Karpas-422 (cell line): ENCODE measurements around the gene DNAJB4. TPM values are rescaled to one million over a fixed set of nuclear protein-coding genes. Genes with fewer than 3 reads are reported as not detected.
"Not testable (repeated sequence)": the region's sequence is repeated elsewhere in the genome, so short reads cannot be mapped to it uniquely, and the experiment has no call there.

Experiments
- DNase-seq: peaks from one replicate; pipeline ENCODE4 v3.0.0-alpha.2; 2015
- H2AFZ ChIP-seq: fragments of 200-600 bp; sonication (generic); 2 replicates; pipeline ENCODE4 v1.6.1; 2014; ENCODE audit warnings: antibody characterized with exemption, low read length, mixed read lengths
- H3K27ac ChIP-seq: fragments of 200-600 bp; sonication (generic); 2 replicates; pipeline ENCODE4 v1.5.1; 2014; ENCODE audit warnings: mild to moderate bottlenecking, low read length, moderate library complexity
- H3K27me3 ChIP-seq: fragments of 200-600 bp; sonication (generic); 2 replicates; pipeline ENCODE4 v1.6.1; 2014; ENCODE audit warnings: low read length, mixed read lengths
- H3K36me3 ChIP-seq: fragments of 200-600 bp; sonication (generic); 2 replicates; pipeline ENCODE4 v1.6.1; 2014; ENCODE audit warnings: low read length, mixed read lengths; ENCODE audit not compliant: insufficient read depth
- H3K4me1 ChIP-seq: fragments of 200-600 bp; sonication (generic); 2 replicates; pipeline ENCODE4 v1.6.1; 2014; ENCODE audit warnings: mild to moderate bottlenecking, low read length, mixed read lengths
- H3K4me2 ChIP-seq: fragments of 200-600 bp; sonication (generic); 2 replicates; pipeline ENCODE4 v1.6.1; 2014; ENCODE audit warnings: low read length, low read depth, mild to moderate bottlenecking; ENCODE audit not compliant: poor library complexity, severe bottlenecking
- H3K4me3 ChIP-seq: fragments of 200-600 bp; sonication (generic); 2 replicates; pipeline ENCODE4 v1.5.1; 2014; ENCODE audit warnings: mild to moderate bottlenecking, antibody characterized with exemption, low read length, mixed read lengths
- H3K79me2 ChIP-seq: fragments of 200-600 bp; sonication (generic); 2 replicates; pipeline ENCODE4 v1.6.1; 2014; ENCODE audit warnings: mild to moderate bottlenecking, low read length, mixed read lengths
- H3K9ac ChIP-seq: fragments of 200-600 bp; sonication (generic); 2 replicates; pipeline ENCODE4 v1.6.0; 2014; ENCODE audit warnings: low read length
- H3K9me2 ChIP-seq: fragments of 200-600 bp; sonication (generic), shearing (Covaris generic); replicated peaks from 2 replicates; pipeline ENCODE4 v1.6.0; 2014; ENCODE audit warnings: mild to moderate bottlenecking, low read length, moderate library complexity; ENCODE audit not compliant: insufficient read depth
- H3K9me3 ChIP-seq: fragments of 300-700, 200-600 bp; sonication (generic); 2 replicates; pipeline ENCODE4 v1.6.1; 2014; ENCODE audit warnings: low read length, mixed read lengths
- H4K20me1 ChIP-seq: fragments of 200-600 bp; sonication (generic); 2 replicates; pipeline ENCODE4 v1.6.1; 2014; ENCODE audit warnings: mild to moderate bottlenecking, antibody characterized with exemption, low read length, low read depth; ENCODE audit not compliant: insufficient read depth
- total RNA-seq: library from RNA; depleted of rRNA; stranded (reverse); fragments of >200 nt; shearing (Covaris generic); gene quantifications from 2 replicates; pipeline ENCODE4 v1.2.3, GENCODE V29; 2014; ENCODE audit warnings: low replicate concordance

The DNAJB4 gene
- total RNA-seq, 1 experiment from 2014 or later = 6.7 TPM

DNA sequence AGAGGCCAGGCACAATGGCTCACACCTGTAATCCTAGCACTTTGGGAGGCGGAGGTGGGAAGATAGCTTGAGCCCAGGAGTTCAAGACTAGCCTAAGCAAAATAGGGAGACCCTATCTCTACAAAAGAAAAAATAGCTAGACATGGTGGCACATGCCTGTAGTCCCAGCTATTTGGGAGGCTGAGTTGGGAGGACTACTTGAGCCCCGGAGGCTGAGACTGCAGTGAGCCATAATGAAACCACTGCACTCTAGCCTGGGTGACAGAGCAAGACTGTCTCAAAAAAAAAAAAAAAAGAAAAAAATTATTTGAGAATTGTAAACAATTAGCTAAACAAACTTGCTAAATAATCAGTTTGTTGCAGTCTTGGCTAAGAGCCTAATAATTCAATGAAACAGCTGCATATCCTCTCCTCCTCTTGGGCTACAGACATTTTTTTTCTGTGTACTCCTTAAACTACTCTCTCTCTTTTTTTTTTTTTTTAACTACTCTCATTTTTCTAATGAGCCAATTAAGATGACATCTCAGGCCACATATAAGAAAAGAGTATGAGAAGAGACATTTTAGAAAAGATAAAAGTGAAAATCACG is 10.5 kb upstream of the DNAJB4 start:
- Histone ChIP-seq H3K9me3 (no peaks in the 10 kb centered on the region), H3K27me3 (no peaks in the 10 kb centered on the region), H4K20me1 (no peaks in the 10 kb centered on the region), H3K9ac (no peak overlapping the region), H3K9me2 (no peaks in the 10 kb centered on the region), H3K27ac (no peak overlapping the region), H3K36me3 (no peaks in the 10 kb centered on the region), H3K4me1 (peaks cover 12% of the 10 kb centered on the region), H3K4me3 (no peak overlapping the region), H3K79me2 (peaks cover 29% of the 10 kb centered on the region), H2AFZ (no peak overlapping the region), H3K4me2 (no peak overlapping the region)
- DNase-seq = no peak

DNA sequence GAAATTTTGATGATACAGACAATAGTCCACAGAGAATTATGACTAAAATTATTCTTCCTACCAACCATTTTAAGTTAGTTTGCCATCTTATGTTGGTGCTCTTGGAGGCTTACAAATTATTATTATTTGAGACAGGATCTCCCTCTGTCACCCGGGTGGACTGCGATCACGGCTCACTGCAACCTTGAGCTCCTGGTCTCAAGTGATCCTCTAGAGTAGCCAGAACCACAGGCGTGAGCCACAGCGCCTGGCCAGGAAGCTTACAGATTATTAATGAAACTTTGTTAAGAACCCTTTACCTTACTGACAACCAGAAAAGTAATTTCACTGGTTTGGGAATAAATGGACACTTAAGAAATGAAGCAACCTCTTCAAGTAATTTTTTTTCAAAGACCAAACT is 8.0 kb upstream of the DNAJB4 start:
- Histone ChIP-seq H3K27ac (no peak overlapping the region), H3K4me2 (no peak overlapping the region), H3K9me3 (no peaks in the 10 kb centered on the region), H3K27me3 (no peaks in the 10 kb centered on the region), H2AFZ (no peak overlapping the region), H3K4me1 (peaks cover 13% of the 10 kb centered on the region), H3K36me3 (no peaks in the 10 kb centered on the region), H4K20me1 (no peaks in the 10 kb centered on the region), H3K4me3 (no peak overlapping the region), H3K9me2 (no peaks in the 10 kb centered on the region), H3K79me2 (peaks cover 8% of the 10 kb centered on the region; the same call in 1 of the 2 replicates), H3K9ac (no peak overlapping the region)
- DNase-seq = no peak

DNA sequence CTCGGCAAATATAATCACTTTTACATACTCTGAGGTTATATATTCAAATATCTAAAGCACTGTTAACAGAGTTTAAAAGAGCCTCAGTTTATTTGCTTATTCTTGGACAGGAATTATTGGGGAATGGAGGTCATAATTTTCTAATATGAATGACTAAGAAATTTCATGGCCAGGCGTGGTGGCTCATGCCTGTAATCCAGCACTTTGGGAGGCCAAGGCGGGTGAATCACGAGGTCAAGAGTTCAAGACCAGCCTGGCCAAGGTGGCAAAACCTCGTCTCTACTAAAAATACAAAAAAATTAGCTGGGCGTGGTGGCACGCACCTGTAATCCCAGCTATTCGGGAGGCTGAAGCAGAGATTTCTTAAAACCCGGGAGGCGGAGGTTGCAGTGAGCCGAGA is 4.2 kb upstream of the DNAJB4 start:
- not testable (repeated sequence) for H3K9me2 ChIP-seq, DNase-seq, H4K20me1 ChIP-seq, H3K9ac ChIP-seq, H3K4me3 ChIP-seq, H3K79me2 ChIP-seq, H3K9me3 ChIP-seq, H3K27ac ChIP-seq, H3K27me3 ChIP-seq, H2AFZ ChIP-seq, H3K36me3 ChIP-seq, H3K4me2 ChIP-seq
- H3K4me1 ChIP-seq = peaks cover 48% of the 10 kb centered on the region

DNA sequence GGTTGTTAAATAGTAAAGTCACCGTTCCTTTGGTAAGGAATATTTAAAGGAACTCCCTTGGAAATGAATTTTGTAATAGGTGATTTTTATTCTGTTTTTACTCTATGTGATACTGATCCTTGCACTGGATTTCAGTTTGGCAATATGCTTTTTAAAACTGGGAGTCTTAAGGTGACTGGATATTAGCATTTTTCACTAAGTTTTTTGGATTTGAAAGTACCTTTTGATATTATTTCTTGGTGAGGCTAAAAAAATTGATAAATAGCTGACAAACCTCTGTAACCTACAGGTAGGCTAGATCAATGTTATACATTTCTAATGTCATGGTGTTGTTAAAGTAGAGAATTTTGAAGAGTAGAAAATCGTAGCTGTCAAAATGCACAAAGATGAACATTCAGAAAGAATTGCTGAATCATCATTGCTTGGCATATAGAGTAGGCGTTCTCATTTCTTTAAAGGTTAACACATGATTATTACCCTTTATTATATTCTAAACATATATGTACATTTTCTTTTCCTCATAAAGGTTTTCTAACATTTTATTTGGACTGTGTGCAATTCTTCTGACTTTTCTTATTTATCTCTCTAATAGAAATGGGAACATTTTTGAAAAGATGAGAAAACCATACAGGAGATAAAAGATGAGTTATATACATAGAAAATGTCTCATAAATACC is 1.5 kb upstream of the DNAJB4 start:
- peak overlapping the region; percentile 70 for H3K4me2 ChIP-seq
- DNase-seq = peak; percentile 60
- peak overlapping the region; percentile 68 for H3K4me3 ChIP-seq
- 0 out of 2 replicates have a peak overlapping the region, but pooled peaks have one; percentile 15 for H2AFZ ChIP-seq
- peak overlapping the region; percentile 89 for H3K27ac ChIP-seq
- peaks cover 33% of the 10 kb centered on the region for H3K79me2 ChIP-seq
- H3K9me3 ChIP-seq = no peaks in the 10 kb centered on the region
- H3K9ac ChIP-seq = peak overlapping the region; percentile 42
- H3K4me1 ChIP-seq = peaks cover 69% of the 10 kb centered on the region
- H4K20me1 ChIP-seq = no peaks in the 10 kb centered on the region
- no peaks in the 10 kb centered on the region for H3K27me3 ChIP-seq
- no peaks in the 10 kb centered on the region for H3K36me3 ChIP-seq
- H3K9me2 ChIP-seq = no peaks in the 10 kb centered on the region

DNA sequence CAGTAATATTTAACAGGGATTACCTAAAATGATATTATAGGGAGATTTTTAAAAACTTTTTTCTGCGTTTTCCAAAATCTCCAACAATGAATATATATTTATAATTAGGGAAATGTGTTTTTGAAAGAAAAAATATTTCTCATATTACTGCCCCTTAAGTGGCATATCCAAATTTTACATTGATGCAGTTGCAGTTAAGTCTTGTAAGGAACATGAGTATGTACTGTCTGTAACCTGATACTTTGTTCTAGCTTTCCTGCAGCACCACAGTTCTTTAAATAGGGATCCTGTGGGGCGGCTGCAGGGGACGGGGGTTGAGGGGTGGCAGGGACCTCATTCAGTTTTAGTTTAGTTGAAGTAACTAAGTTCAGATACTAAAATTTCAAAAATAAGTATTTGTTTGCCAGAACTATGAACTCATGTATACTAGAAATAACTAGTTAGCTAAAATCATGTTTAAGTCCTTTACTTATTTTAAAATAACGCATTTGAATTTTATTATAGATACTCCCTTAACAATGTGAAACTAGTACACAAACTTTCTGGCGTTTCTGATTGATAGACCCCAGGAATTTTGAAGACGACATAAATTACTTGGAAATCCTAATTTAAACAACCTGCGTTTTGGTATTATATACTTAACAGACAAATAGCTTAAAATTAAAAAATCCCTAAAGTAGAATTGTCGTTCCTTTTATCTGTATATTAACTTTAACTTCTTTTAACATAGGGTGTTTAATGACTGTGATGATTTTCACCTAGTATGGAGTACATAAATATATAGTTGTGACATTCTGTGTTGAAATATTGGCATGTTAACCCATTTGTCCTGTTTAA is 639 bp upstream of the DNAJB4 start:
- Histone ChIP-seq H3K9me3 (no peaks in the 10 kb centered on the region), H3K36me3 (no peaks in the 10 kb centered on the region), H3K27me3 (no peaks in the 10 kb centered on the region), H3K79me2 (peaks cover 37% of the 10 kb centered on the region), H4K20me1 (no peaks in the 10 kb centered on the region), H3K4me2 (peak overlapping the region; percentile 70), H3K4me3 (peak overlapping the region; percentile 68), H3K4me1 (peaks cover 65% of the 10 kb centered on the region), H3K9ac (peak overlapping the region; percentile 67), H3K9me2 (no peaks in the 10 kb centered on the region), H3K27ac (peak overlapping the region; percentile 89), H2AFZ (no peak overlapping the region; the same call in 1 of the 2 replicates)
- DNase-seq = peak; percentile 89

DNA sequence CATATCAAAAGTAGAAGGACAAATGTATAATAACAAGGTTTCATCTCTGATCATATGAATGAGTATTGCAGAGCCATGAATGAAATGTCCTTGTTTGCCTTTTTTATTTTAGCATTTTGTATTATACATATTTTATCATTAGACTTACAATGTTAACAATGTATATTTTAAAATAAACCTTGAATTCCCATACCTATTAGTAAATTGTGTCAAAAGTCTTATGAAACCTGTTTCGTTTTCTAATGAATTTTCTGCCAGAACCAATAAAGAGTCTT is 646 bp downstream of the DNAJB4 start:
- Histone ChIP-seq H3K4me2 (peak overlapping the region; percentile 70), H3K9ac (peak overlapping the region; percentile 67), H3K4me1 (peaks cover 56% of the 10 kb centered on the region), H3K79me2 (peaks cover 46% of the 10 kb centered on the region), H3K36me3 (no peaks in the 10 kb centered on the region), H3K9me3 (no peaks in the 10 kb centered on the region), H3K4me3 (peak overlapping the region; percentile 68), H3K27ac (peak overlapping the region; percentile 89), H2AFZ (peak overlapping the region; percentile 40; the same call in 1 of the 2 replicates), H4K20me1 (no peaks in the 10 kb centered on the region), H3K27me3 (no peaks in the 10 kb centered on the region), H3K9me2 (no peaks in the 10 kb centered on the region)
- no peak for DNase-seq

DNA sequence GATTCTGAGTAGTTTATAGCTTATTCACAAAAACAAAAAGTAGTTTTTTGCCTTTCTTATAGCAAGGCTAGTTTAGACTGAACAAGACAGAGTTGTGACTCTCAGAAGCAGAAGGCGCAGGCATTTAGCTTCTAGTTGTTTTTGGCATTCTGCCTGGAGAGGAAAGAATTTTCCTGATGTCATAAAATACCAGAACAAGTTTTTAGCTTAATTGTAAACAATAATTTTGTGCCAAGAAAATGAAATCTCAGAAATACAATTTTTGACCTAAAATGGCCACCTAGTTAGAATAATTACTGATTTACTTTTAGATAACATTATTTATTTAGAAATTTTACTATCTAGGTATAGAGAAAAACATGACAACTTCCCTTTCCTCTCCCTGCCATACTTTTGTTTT is 1.0 kb downstream of the DNAJB4 start:
- Histone ChIP-seq H3K36me3 (no peaks in the 10 kb centered on the region), H3K79me2 (peaks cover 49% of the 10 kb centered on the region), H3K4me1 (peaks cover 56% of the 10 kb centered on the region), H4K20me1 (no peaks in the 10 kb centered on the region), H3K4me2 (peak overlapping the region; percentile 70), H3K4me3 (peak overlapping the region; percentile 68), H3K9ac (peak overlapping the region; percentile 67), H3K9me2 (no peaks in the 10 kb centered on the region), H3K9me3 (no peaks in the 10 kb centered on the region), H3K27ac (peak overlapping the region; percentile 89; the same call in 1 of the 2 replicates), H3K27me3 (no peaks in the 10 kb centered on the region), H2AFZ (no peak overlapping the region)
- no peak for DNase-seq

DNA sequence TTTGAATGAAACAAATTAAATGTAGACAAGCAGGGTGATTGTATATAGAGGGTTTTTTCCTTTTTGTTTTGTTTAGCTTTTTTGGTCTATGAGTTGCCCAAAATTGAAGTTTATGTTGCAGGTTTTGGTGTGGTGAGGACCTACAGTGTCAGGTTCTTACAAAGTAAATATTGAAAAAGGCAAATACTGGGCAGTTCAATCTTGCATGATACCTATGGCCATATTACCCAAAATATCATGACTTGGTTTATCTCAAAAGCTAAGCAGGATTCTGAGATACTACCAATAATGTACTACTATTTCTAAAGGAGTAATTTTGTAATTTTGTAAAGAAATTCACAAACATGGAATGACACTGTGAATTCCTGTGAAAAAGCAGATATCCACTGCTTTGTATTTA is 1.8 kb downstream of the DNAJB4 start:
- Histone ChIP-seq H3K79me2 (peaks cover 53% of the 10 kb centered on the region), H3K4me1 (peaks cover 56% of the 10 kb centered on the region), H3K9me3 (no peaks in the 10 kb centered on the region), H4K20me1 (no peaks in the 10 kb centered on the region), H3K27me3 (no peaks in the 10 kb centered on the region), H3K4me3 (peak overlapping the region; percentile 68), H3K9ac (peak overlapping the region; percentile 67), H3K27ac (no peak overlapping the region), H3K9me2 (no peaks in the 10 kb centered on the region), H3K4me2 (peak overlapping the region; percentile 70), H3K36me3 (no peaks in the 10 kb centered on the region), H2AFZ (no peak overlapping the region)
- DNase-seq = no peak
